Thoracic aorta endothelial cell (primary cell): ENCODE measurements around the gene PLEKHM2. TPM values are rescaled to one million over a fixed set of nuclear protein-coding genes. Genes with fewer than 3 reads are reported as not detected.

Experiments used
- small RNA-seq: library from RNA; depleted of rRNA; stranded (forward); fragments of <200 nt; gene quantifications from one replicate; pipeline ENCODE3, GENCODE V24; 2012
- total RNA-seq: library from RNA; depleted of rRNA; stranded (reverse); fragments of >200 nt; gene quantifications from 2 replicates; pipeline ENCODE4 v1.2.3, GENCODE V29; 2012

Gene PLEKHM2, protein sequence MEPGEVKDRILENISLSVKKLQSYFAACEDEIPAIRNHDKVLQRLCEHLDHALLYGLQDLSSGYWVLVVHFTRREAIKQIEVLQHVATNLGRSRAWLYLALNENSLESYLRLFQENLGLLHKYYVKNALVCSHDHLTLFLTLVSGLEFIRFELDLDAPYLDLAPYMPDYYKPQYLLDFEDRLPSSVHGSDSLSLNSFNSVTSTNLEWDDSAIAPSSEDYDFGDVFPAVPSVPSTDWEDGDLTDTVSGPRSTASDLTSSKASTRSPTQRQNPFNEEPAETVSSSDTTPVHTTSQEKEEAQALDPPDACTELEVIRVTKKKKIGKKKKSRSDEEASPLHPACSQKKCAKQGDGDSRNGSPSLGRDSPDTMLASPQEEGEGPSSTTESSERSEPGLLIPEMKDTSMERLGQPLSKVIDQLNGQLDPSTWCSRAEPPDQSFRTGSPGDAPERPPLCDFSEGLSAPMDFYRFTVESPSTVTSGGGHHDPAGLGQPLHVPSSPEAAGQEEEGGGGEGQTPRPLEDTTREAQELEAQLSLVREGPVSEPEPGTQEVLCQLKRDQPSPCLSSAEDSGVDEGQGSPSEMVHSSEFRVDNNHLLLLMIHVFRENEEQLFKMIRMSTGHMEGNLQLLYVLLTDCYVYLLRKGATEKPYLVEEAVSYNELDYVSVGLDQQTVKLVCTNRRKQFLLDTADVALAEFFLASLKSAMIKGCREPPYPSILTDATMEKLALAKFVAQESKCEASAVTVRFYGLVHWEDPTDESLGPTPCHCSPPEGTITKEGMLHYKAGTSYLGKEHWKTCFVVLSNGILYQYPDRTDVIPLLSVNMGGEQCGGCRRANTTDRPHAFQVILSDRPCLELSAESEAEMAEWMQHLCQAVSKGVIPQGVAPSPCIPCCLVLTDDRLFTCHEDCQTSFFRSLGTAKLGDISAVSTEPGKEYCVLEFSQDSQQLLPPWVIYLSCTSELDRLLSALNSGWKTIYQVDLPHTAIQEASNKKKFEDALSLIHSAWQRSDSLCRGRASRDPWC
- total RNA-seq = 48.7 and 58.4 TPM in 2 replicates

DNA sequence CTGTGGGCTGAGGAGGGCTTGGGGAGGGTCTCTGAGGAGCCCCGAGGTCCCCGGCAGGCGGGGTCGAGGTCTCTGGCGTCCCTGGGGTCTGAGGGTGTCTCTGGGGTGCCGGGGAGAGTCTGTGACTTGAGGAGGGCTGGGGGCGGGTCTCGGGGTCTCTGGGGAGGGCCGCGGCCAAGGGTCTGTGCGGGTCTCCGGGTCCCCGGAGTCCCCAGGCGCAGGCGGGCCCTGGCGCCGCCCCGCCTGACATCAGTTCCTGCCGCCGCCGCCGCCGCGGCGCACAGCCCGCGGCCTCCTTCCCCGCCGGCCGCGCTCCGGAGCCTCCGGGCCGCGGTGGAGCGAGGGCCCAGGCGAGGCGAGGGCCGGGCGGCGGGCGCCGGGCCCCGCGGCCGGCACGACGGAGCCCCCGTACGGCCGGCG is at the start of gene PLEKHM2:
Gene PLEKHM2 (plus strand): TSS at position 279 of the 420 bp plus-strand sequence. CDS start 239 bp downstream, outside the sequence.

GRCh38 chr1:15736038-15736891 is 52.1 kb downstream of the PLEKHM2 start, which contains the start of gene SLC25A34:
Gene SLC25A34, plus strand, starts transcription at chr1:15736258. Its CDS starts 228 bp downstream, at chr1:15736486.

DNA sequence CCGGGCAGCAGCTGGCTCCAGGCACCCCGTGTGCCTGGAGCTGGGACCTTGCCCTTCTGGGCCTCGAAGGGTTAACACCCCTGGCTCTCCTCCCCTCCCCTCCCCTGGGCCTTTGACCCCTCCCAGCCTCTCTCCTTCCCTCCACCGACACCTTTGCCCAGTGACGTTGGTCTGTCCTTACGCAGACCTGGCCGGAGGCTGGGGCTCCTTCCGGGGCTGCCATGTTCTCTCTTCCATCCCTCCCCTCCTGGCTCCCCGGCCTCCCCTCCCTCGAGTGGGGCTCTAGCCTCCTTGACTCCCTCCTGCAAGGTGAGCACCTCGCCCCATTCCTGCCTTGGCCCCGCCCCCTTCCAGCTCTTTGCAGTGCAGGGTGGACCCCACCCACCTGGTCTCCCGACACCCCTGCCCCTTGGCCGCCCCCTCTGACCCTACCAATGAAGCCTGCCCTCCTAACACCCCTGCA is 58.2 kb downstream of the PLEKHM2 start, which contains the start of gene TMEM82:
Gene TMEM82 (plus strand): TSS at position 161 of the 463 bp plus-strand sequence. CDS start 61 bp downstream, at position 222.

GRCh38 chr1:15758343-15758931 is 74.3 kb downstream of the PLEKHM2 start, which contains the start of gene FBLIM1:
Gene FBLIM1, plus strand, starts transcription at chr1:15758795. Its CDS starts 6,189 bp downstream, at chr1:15764984.

Small RNAs within 50 kb of the gene (small RNA-seq; reads per million reads assigned to genes)
- not detected for gene AL121992.2

Other genes with a start within 250 kb of the PLEKHM2 start
- gene CTRC, start 245.9 kb upstream of the PLEKHM2 start, total RNA-seq = not detected in 2 replicates
- gene CELA2A, start 227.6 kb upstream of the PLEKHM2 start, total RNA-seq = not detected in 2 replicates
- gene CELA2B, start 208.2 kb upstream of the PLEKHM2 start, total RNA-seq = not detected in 2 replicates
- 4.8 and 6.0 TPM in 2 replicates for gene CASP9, start 160.1 kb upstream of the PLEKHM2 start, total RNA-seq
- 23.8 and 25.9 TPM in 2 replicates for gene DNAJC16, start 157.5 kb upstream of the PLEKHM2 start, total RNA-seq
- 0.93 and 2.3 TPM in 2 replicates for gene AGMAT, start 99.3 kb upstream of the PLEKHM2 start, total RNA-seq
- gene DDI2, start 66.9 kb upstream of the PLEKHM2 start, total RNA-seq = 35.0 and 38.3 TPM in 2 replicates
- gene SLC25A34, start 51.9 kb downstream of the PLEKHM2 start, total RNA-seq = 0.13 and 0.22 TPM in 2 replicates
- not detected in 2 replicates for gene TMEM82, start 58.2 kb downstream of the PLEKHM2 start, total RNA-seq
- 410 and 466 TPM in 2 replicates for gene FBLIM1, start 74.5 kb downstream of the PLEKHM2 start, total RNA-seq
- 1.4 and 2.3 TPM in 2 replicates for gene UQCRHL, start 123.3 kb downstream of the PLEKHM2 start, total RNA-seq
- gene SPEN, start 163.4 kb downstream of the PLEKHM2 start, total RNA-seq = 51.5 and 54.0 TPM in 2 replicates